ENCODE measurements around the gene SPC25. TPM values are rescaled to one million over a fixed set of nuclear protein-coding genes. Genes with fewer than 3 reads are reported as not detected.

Gene SPC25
- total RNA-seq, 1 experiment from 2014 or later: 20.7 TPM

GRCh38 chr2:168895771-168896170 is 5.5 kb upstream of the SPC25 start:
- Histone ChIP-seq H3K9me2 (ENCODE audit: insufficient read depth) (no peaks in the 10 kb centered on the region), H3K36me3 (ENCODE audit: low read depth) (no peaks in the 10 kb centered on the region), H3K4me2 (no peak overlapping the region), H2AFZ (no peak overlapping the region), H3K27ac (no peak overlapping the region), H3F3A (ENCODE audit: insufficient read depth, low read depth) (no peaks in the 10 kb centered on the region), H3K27me3 (ENCODE audit: insufficient read depth, low read depth) (no peaks in the 10 kb centered on the region), H3K79me2 (ENCODE audit: low read depth) (no peaks in the 10 kb centered on the region), H3K4me1 (replicated peaks; ENCODE audit: insufficient read depth) (no peaks in the 10 kb centered on the region), H3K9me3 (ENCODE audit: insufficient read depth, low read depth) (no peaks in the 10 kb centered on the region), H3K4me3 (no peak overlapping the region), H4K20me1 (ENCODE audit: insufficient read depth) (no peaks in the 10 kb centered on the region)
- BruUV-seq (replicated peaks): no TSS peak
- intact Hi-C loops (cut with micrococcal nuclease; ENCODE audit: unreplicated experiment): no loop called here
- POLR2A ChIA-PET (ENCODE audit: unreplicated experiment): no interaction called here
- TF ChIP-seq CTCF (conservative IDR thresholded peaks at IDR 0.05): no peak
- TF ChIP-seq EZH2 (IDR thresholded peaks at IDR 0.05; ENCODE audit: low read depth): no peak
- DNase-seq: no peak
- CTCF ChIA-PET: no interaction called here

DNA sequence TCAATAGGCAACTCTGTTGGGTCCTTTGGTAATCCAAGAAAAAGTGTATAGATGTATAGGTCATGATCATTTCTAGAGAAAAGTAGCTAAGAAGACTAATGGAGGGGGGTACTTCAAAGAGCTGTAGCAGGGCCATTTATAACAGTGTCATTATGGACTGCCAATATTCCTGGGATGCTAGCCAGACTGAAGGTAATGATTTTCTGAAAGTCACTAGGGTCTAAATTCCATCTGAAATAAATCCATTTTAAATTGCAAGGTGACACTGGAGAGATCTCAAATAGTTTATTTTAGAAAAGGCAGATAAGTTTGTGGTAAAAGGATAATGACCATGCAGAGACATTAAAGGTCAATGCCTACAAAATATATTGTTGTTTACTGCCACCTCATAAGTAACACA is 4.5 kb upstream of the SPC25 start:
- no peaks in the 10 kb centered on the region for H3K36me3 ChIP-seq (ENCODE audit: low read depth)
- H3K9me2 ChIP-seq (ENCODE audit: insufficient read depth): no peaks in the 10 kb centered on the region
- H2AFZ ChIP-seq: no peak overlapping the region
- peaks cover 3% of the 10 kb centered on the region; the same call in 1 of the 2 replicates for H3K79me2 ChIP-seq (ENCODE audit: low read depth)
- no TSS peak for BruUV-seq (replicated peaks)
- ChIA-PET CTCF (interaction anchor here (0.7 kb wide), 1 partner anchor 243 kb away, joined by 3 read pairs; no protein-coding TSS in a partner anchor), POLR2A (ENCODE audit: unreplicated experiment) (no interaction called here)
- no peak for TF ChIP-seq CTCF (conservative IDR thresholded peaks at IDR 0.05)
- no peak for TF ChIP-seq EZH2 (IDR thresholded peaks at IDR 0.05; ENCODE audit: low read depth)
- no peaks in the 10 kb centered on the region for H4K20me1 ChIP-seq (ENCODE audit: insufficient read depth)
- no peaks in the 10 kb centered on the region for H3K27me3 ChIP-seq (ENCODE audit: insufficient read depth, low read depth)
- no peak for DNase-seq
- H3K27ac ChIP-seq: no peak overlapping the region
- H3K4me2 ChIP-seq: no peak overlapping the region
- H3K4me1 ChIP-seq (replicated peaks; ENCODE audit: insufficient read depth): no peaks in the 10 kb centered on the region
- no peak overlapping the region for H3K4me3 ChIP-seq
- intact Hi-C loops (cut with micrococcal nuclease; ENCODE audit: unreplicated experiment): no loop called here
- no peaks in the 10 kb centered on the region for H3F3A ChIP-seq (ENCODE audit: insufficient read depth, low read depth)
- H3K9me3 ChIP-seq (ENCODE audit: insufficient read depth, low read depth): no peaks in the 10 kb centered on the region

GRCh38 chr2:168894101-168894500 is 3.9 kb upstream of the SPC25 start:
- no peak for DNase-seq
- Histone ChIP-seq H3K4me2 (no peak overlapping the region), H3K4me1 (replicated peaks; ENCODE audit: insufficient read depth) (no peaks in the 10 kb centered on the region), H3K9me2 (ENCODE audit: insufficient read depth) (no peaks in the 10 kb centered on the region), H3K27ac (no peak overlapping the region), H3F3A (ENCODE audit: insufficient read depth, low read depth) (no peaks in the 10 kb centered on the region), H4K20me1 (ENCODE audit: insufficient read depth) (no peaks in the 10 kb centered on the region), H3K9me3 (ENCODE audit: insufficient read depth, low read depth) (no peaks in the 10 kb centered on the region), H3K4me3 (no peak overlapping the region), H3K27me3 (ENCODE audit: insufficient read depth, low read depth) (no peaks in the 10 kb centered on the region), H2AFZ (no peak overlapping the region), H3K79me2 (ENCODE audit: low read depth) (peaks cover 9% of the 10 kb centered on the region; the same call in 1 of the 2 replicates), H3K36me3 (ENCODE audit: low read depth) (no peaks in the 10 kb centered on the region)
- TF ChIP-seq EZH2 (IDR thresholded peaks at IDR 0.05; ENCODE audit: low read depth): no peak
- TF ChIP-seq CTCF (conservative IDR thresholded peaks at IDR 0.05): no peak
- CTCF ChIA-PET: interaction anchor here (0.6 to 0.7 kb wide), 2 partner anchors 11 to 244 kb away, joined by 3 read pairs; no protein-coding TSS in a partner anchor
- BruUV-seq (replicated peaks): no TSS peak
- POLR2A ChIA-PET (ENCODE audit: unreplicated experiment): no interaction called here
- intact Hi-C loops (cut with micrococcal nuclease; ENCODE audit: unreplicated experiment): no loop called here

Measured in PC-9 (cell line).